Suprapubic skin (tissue), 4 donors: ENCODE measurements around the gene HOXB6. TPM values are rescaled to one million over a fixed set of nuclear protein-coding genes. Genes with fewer than 3 reads are reported as not detected.
A peak's percentile ranks its signal among the peaks of the same experiment; 100 is the strongest.

Experiments used
- DNase-seq, 2 donors: peaks; one replicate each; pipeline ENCODE4 v3.0.0-alpha.2; 2019; ENCODE audit warnings: low spot score in 2 of 2
- H3K27ac ChIP-seq: fragments of 200-600 bp; sonication (generic); one replicate; pipeline ENCODE4 v1.5.1; 2019
- H3K27me3 ChIP-seq: fragments of 200-600 bp; sonication (generic); one replicate; pipeline ENCODE4 v1.5.1; 2019
- H3K36me3 ChIP-seq: fragments of 200-600 bp; sonication (generic); one replicate; pipeline ENCODE4 v1.5.1; 2019
- H3K4me1 ChIP-seq: fragments of 200-600 bp; sonication (generic); one replicate; pipeline ENCODE4 v1.5.1; 2019
- H3K4me3 ChIP-seq: fragments of 200-600 bp; sonication (generic); one replicate; pipeline ENCODE4 v1.5.1; 2019; ENCODE audit warnings: mild to moderate bottlenecking
- H3K9me3 ChIP-seq: fragments of 200-600 bp; sonication (generic); one replicate; pipeline ENCODE4 v1.5.1; 2019
- EP300 ChIP-seq: sonication (generic); formaldehyde crosslinking; IDR thresholded peaks from one replicate; pipeline ENCODE4 v1.6.1; 2017; ENCODE audit warnings: antibody characterized with exemption
- POLR2A ChIP-seq, 2 donors: fragments of 450-650 bp; IDR thresholded peaks; one replicate each; pipeline ENCODE4 v1.6.1; 2017; ENCODE audit warnings: antibody characterized with exemption in 2 of 2, mild to moderate bottlenecking in 2 of 2, moderate library complexity in 2 of 2
- POLR2AphosphoS5 ChIP-seq, 3 donors: sonication (generic); formaldehyde crosslinking; IDR thresholded peaks; one replicate each; pipeline ENCODE4 v1.6.1; 2017; ENCODE audit warnings: antibody characterized with exemption in 3 of 3
- WGBS: methylation state at CpG from one replicate; pipeline ENCODE4 v1.1.5; 2018; 5-methylcytosine and 5-hydroxymethylcytosine counted together
- total RNA-seq, 4 donors: library from RNA; depleted of rRNA; stranded (reverse); fragments of >200 nt; gene quantifications; one replicate each; pipeline ENCODE4 v1.1.0, GENCODE V29; 2016
- TF ChIP-seq, protein P1 (sequence below), 2 donors: fragments of 200-600 bp in 1 of 2; fragments of 450-650 bp in 1 of 2; sonication (generic) in 1 of 2; IDR thresholded peaks; one replicate each; pipeline ENCODE4 v1.5.1; 2016 to 2019; ENCODE audit warnings: antibody characterized with exemption in 2 of 2, mild to moderate bottlenecking in 1 of 2, moderate library complexity in 1 of 2

Gene HOXB6
- total RNA-seq, 4 donors from 2014 or later = 0.39 to 4.5 (median 1.3) TPM; not detected in 1

DNA sequence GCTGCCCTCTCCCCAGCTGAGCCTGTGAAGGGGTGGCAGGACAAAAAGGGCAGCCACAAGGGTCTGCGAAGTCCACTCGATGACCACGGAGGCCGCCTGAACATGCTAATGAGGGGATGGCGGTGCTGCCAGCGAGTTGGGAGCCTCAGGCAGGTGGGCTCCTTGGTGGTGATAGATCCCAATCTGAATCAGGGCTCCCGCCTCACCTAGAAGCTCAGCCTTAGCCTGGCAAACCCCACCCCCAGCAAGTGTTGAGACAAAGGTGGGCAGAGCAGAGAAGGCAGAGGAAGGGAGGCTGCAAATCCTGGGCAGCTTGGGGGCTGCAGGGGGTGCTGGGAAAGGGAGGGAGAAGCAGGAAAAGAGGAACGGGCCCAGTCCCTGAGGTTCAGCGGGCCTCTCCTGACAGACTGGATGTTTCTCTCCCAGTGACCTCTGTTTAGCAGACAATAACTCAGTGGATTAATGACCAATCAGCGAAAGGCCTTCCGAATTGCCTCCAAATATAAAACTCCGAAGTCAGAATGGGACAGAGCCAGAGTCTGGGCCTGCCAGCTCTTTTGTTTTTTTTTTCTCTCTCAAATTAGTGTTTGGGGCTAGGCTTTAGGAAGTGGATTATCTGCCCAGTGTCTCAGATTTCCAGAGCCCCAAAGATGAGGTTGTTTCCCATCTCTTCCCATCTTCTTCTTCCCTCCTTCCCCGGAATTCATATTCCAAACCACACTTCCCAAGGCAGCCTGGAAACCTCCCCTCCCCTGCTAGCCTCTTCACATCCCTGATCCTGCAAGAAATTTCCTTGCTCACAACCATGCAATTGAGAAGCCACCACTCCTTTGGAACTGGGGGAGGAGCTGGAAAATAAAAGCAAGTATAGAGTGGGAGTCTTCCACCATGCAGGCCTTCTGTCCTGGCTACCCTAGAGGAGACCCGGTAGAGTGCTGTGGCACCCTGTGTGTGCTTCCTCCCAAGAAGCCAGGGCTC is 44.7 kb downstream of the HOXB6 start:
- DNase-seq = no peak
- TF ChIP-seq POLR2A (IDR thresholded peaks at IDR 0.05) = no peak
- TF ChIP-seq, protein P1, sequence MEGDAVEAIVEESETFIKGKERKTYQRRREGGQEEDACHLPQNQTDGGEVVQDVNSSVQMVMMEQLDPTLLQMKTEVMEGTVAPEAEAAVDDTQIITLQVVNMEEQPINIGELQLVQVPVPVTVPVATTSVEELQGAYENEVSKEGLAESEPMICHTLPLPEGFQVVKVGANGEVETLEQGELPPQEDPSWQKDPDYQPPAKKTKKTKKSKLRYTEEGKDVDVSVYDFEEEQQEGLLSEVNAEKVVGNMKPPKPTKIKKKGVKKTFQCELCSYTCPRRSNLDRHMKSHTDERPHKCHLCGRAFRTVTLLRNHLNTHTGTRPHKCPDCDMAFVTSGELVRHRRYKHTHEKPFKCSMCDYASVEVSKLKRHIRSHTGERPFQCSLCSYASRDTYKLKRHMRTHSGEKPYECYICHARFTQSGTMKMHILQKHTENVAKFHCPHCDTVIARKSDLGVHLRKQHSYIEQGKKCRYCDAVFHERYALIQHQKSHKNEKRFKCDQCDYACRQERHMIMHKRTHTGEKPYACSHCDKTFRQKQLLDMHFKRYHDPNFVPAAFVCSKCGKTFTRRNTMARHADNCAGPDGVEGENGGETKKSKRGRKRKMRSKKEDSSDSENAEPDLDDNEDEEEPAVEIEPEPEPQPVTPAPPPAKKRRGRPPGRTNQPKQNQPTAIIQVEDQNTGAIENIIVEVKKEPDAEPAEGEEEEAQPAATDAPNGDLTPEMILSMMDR (IDR thresholded peaks at IDR 0.05) = no peak
- no peak for TF ChIP-seq POLR2AphosphoS5 (IDR thresholded peaks at IDR 0.05)
- TF ChIP-seq EP300 = no peak
- Histone ChIP-seq H3K36me3 (no peaks in the 10 kb centered on the region), H3K4me1 (peaks cover 94% of the 10 kb centered on the region), H3K27ac (peak overlapping the region; percentile 85), H3K9me3 (no peaks in the 10 kb centered on the region), H3K27me3 (peaks cover 3% of the 10 kb centered on the region), H3K4me3 (peak overlapping the region; percentile 54)
- WGBS = 73% methylated on average over 14 of the region's 14 CpGs

DNA sequence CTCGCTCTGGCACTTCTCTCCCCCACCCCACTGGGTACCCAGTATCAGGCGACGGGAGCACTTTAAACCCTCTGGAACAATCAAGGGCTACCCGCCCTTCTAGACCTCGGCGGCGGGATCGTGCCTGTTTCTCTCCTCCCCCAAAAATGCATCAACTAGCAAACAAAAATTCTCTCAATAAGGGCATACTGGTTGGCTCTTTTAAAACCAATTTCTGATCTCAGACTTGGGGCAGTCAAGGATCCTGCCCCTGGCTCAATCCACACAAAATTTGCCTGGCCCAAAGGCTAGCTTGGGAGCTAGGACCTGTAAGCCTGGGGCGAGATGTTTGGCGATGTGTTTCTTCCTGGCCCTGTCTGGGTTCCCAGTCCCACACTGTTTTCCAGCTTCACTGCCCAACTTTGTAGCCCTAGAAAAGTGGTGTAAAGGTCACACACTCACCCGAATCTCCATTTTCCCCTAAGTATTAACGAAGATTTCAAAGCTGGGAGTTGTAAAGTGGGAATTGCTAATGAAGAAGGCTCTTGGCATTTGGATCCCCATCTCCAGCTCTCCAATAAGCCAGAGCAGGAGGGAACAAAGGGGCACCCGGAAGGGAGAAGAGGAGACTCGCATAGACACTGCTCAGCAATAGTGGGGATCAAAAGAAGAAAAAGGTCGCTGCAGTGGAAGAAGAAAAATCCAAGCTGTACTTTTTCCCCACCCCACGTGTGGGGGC is 45.5 kb downstream of the HOXB6 start:
- Histone ChIP-seq H3K4me3 (peak overlapping the region; percentile 54), H3K4me1 (peaks cover 91% of the 10 kb centered on the region), H3K9me3 (no peaks in the 10 kb centered on the region), H3K27me3 (peaks cover 3% of the 10 kb centered on the region), H3K27ac (peak overlapping the region; percentile 85), H3K36me3 (no peaks in the 10 kb centered on the region)
- 81% methylated on average over 16 of the region's 16 CpGs for WGBS
- no peak for DNase-seq
- TF ChIP-seq POLR2AphosphoS5 (IDR thresholded peaks at IDR 0.05) (no peak), POLR2A (IDR thresholded peaks at IDR 0.05) (no peak), EP300 (no peak)
- TF ChIP-seq, protein P1 (IDR thresholded peaks at IDR 0.05) = no peak

DNA sequence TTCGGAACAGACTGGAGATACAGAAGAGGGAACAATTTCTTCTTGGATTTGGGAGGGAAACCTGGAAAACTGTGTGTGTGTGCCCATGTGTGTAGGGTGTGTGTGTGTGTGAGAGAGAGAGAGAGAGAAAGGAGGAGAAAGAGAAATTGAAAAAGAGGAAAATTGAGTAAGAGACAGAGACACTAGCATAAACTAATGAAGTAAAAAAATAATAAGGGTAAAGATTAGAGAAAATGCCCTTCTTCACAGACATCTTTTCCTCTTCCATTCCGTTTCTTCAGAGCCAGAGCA is 46.0 kb downstream of the HOXB6 start:
- TF ChIP-seq POLR2AphosphoS5 (IDR thresholded peaks at IDR 0.05) (no peak), EP300 (no peak), POLR2A (IDR thresholded peaks at IDR 0.05) (no peak)
- TF ChIP-seq, protein P1 (IDR thresholded peaks at IDR 0.05) = no peak
- Histone ChIP-seq H3K36me3 (no peaks in the 10 kb centered on the region), H3K4me3 (peak overlapping the region; percentile 54), H3K9me3 (no peaks in the 10 kb centered on the region), H3K27ac (peak overlapping the region; percentile 85), H3K27me3 (no peaks in the 10 kb centered on the region), H3K4me1 (peaks cover 91% of the 10 kb centered on the region)
- no peak for DNase-seq
- 79% methylated on average over 2 of the region's 2 CpGs for whole genome bisulfite sequencing

DNA sequence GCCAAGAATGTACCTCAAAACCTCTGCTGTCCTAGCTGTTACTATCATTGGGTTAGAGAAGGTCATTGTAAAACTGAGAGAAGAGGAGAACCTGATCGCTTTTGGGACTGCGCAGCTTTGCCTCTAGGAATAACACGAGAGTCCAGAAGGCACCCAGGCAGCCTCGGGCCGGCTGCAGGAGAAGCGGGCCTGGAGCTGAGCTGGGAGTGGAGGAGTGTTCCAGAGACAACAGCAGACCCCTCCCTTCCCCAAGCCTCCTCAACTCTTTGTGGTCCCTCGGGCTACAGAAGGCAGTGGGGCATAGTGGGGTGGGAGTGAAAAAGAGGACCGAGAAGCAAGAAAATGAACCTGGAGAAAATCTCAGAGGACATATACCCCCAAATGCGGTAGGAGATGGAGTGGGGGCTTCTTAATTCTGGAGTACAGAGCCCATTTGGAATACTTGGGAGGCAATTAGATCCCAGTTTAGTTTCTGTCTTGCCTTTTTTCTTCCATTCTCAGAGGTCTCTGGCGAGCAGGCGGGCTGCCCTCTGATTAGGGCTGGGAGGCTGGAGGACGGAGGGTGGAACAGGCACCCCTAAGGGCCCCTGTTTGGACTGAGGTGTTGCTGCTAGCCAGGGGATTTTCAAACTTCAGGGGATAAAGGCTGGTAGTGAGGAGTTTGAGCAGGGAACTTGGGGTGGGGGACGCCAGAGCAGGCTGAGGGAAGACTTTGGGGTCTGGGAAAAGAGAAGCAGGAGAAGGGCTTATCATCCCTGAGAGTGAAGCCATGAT is 46.5 kb downstream of the HOXB6 start:
- TF ChIP-seq POLR2A (IDR thresholded peaks at IDR 0.05) (no peak), POLR2AphosphoS5 (IDR thresholded peaks at IDR 0.05) (no peak), EP300 (no peak)
- TF ChIP-seq, protein P1 (IDR thresholded peaks at IDR 0.05) = no peak
- Histone ChIP-seq H3K4me1 (peaks cover 89% of the 10 kb centered on the region), H3K4me3 (peak overlapping the region; percentile 54), H3K27ac (peak overlapping the region; percentile 85), H3K27me3 (no peaks in the 10 kb centered on the region), H3K36me3 (no peaks in the 10 kb centered on the region), H3K9me3 (no peaks in the 10 kb centered on the region)
- no peak for DNase-seq
- 64% methylated on average over 13 of the region's 13 CpGs for WGBS
